D721Med (cell line): ENCODE results near the gene TMEM101.
"Not testable (repeated sequence)": the region's sequence is repeated elsewhere in the genome, so short reads cannot be mapped to it uniquely, and the experiment has no call there.

ENCODE experiments used
- DNase-seq: peaks from one replicate; pipeline ENCODE4 v3.0.0; 2011; ENCODE audit warnings: low spot score; ENCODE audit not compliant: insufficient read length
- FAIRE-seq: peaks from 2 replicates; lab custom pipeline; 2011; peaks lifted over from hg19 to GRCh38; lab: Jason Lieb, UNC
- CTCF ChIP-seq: IDR thresholded peaks from 2 replicates; pipeline ENCODE4 v1.5.1; 2012; ENCODE audit warnings: mild to moderate bottlenecking, control low read depth; ENCODE audit not compliant: insufficient read depth; ENCODE audit errors: missing control alignments

TMEM101 gene

GRCh38 chr17:44049294-44050060 is 34.7 kb upstream of the TMEM101 start:
- no peak for TF ChIP-seq CTCF
- DNase-seq = no peak
- FAIRE-seq = no peak

GRCh38 chr17:44046893-44047292 is 32.1 kb upstream of the TMEM101 start:
- not testable (repeated sequence) for DNase-seq, FAIRE-seq

- FAIRE-seq (no peak), DNase-seq (no peak)
- TF ChIP-seq CTCF = no peak
These were observed 30.7 kb upstream of the TMEM101 start for GRCh38 chr17:44045486-44045885.

GRCh38 chr17:44044071-44044470 is 29.3 kb upstream of the TMEM101 start:
- DNase-seq (no peak), FAIRE-seq (no peak)
- TF ChIP-seq CTCF = no peak

GRCh38 chr17:44043272-44043696 is 28.5 kb upstream of the TMEM101 start:
- no peak for TF ChIP-seq CTCF
- DNase-seq (no peak), FAIRE-seq (no peak)

GRCh38 chr17:44039829-44040635 is 25.3 kb upstream of the TMEM101 start:
- DNase-seq = no peak
- no peak for FAIRE-seq
- no peak for TF ChIP-seq CTCF

GRCh38 chr17:44038604-44039011 is 23.8 kb upstream of the TMEM101 start:
- FAIRE-seq (no peak), DNase-seq (no peak)
- TF ChIP-seq CTCF = no peak
